K562 (cell line): ENCODE measurements around the gene EFNB3. TPM values are rescaled to one million over a fixed set of nuclear protein-coding genes. Genes with fewer than 3 reads are reported as not detected.
A peak's percentile ranks its signal among the peaks of the same experiment; 100 is the strongest.

Source experiments
- BRF1 ChIP-seq: IDR thresholded peaks from 3 replicates; pipeline ENCODE4 v1.6.1; 2011; ENCODE audit warnings: borderline replicate concordance, mild to moderate bottlenecking; ENCODE audit not compliant: insufficient read length; ENCODE audit errors: extremely low read depth
- CC2D1A ChIP-seq: fragments of 450-650 bp; IDR thresholded peaks from 2 replicates; pipeline ENCODE4 v1.6.1; 2017; ENCODE audit warnings: mild to moderate bottlenecking
- ERF ChIP-seq: fragments of 450-650 bp; formaldehyde crosslinking; IDR thresholded peaks from 2 replicates; pipeline ENCODE4 v1.4.0; 2020; ENCODE audit warnings: mild to moderate bottlenecking, mixed read lengths
- FOXA1 ChIP-seq: fragments of 450-650 bp; IDR thresholded peaks from 2 replicates; pipeline ENCODE4 v1.6.1; 2016; ENCODE audit warnings: mild to moderate bottlenecking, borderline replicate concordance
- FOXP1 ChIP-seq: sonication (generic); formaldehyde crosslinking; IDR thresholded peaks from 2 replicates; pipeline ENCODE4 v1.8.0; 2022; ENCODE audit warnings: mild to moderate bottlenecking, missing genetic modification reagents
- HMGN3 ChIP-seq: IDR thresholded peaks from 2 replicates; pipeline ENCODE4 v1.6.1; 2011; ENCODE audit warnings: borderline replicate concordance, low read depth, mild to moderate bottlenecking, mixed read lengths, low read length; ENCODE audit not compliant: insufficient read length; ENCODE audit errors: extremely low read depth
- HNRNPLL ChIP-seq: fragments of 200-400 bp; formaldehyde crosslinking; IDR thresholded peaks from 2 replicates; pipeline ENCODE4 v1.6.1; 2017; ENCODE audit warnings: low read length, low read depth, mild to moderate bottlenecking; ENCODE audit not compliant: poor library complexity, severe bottlenecking
- KLF13 ChIP-seq: fragments of 450-650 bp; IDR thresholded peaks from 2 replicates; pipeline ENCODE4 v1.6.1; 2016; ENCODE audit warnings: missing genetic modification characterization, low read depth, mild to moderate bottlenecking, missing compliant biosample characterization, moderate library complexity, borderline replicate concordance
- MAX ChIP-seq: sonication (generic); formaldehyde crosslinking; IDR thresholded peaks from 2 replicates; pipeline ENCODE4 v1.9.0; 2022; ENCODE audit warnings: mild to moderate bottlenecking, missing genetic modification reagents
- MITF ChIP-seq: IDR thresholded peaks from 2 replicates; pipeline ENCODE4 v1.6.1; 2014; ENCODE audit warnings: antibody characterized with exemption
- NCOA1 ChIP-seq: fragments of 450-650 bp; IDR thresholded peaks from 2 replicates; pipeline ENCODE4 v1.6.1; 2016; ENCODE audit warnings: low read depth
- NR2C2 ChIP-seq, 2 experiments: fragments of 200-800 bp in 1 of 2; sonication (Bioruptor generic) in 1 of 2; sonication (generic) in 1 of 2; formaldehyde crosslinking in 1 of 2; IDR thresholded peaks; 2 replicates each; pipeline versions ENCODE4 v1.6.1 to v1.8.0; 2016 to 2022; ENCODE audit warnings: mild to moderate bottlenecking in 1 of 2, missing compliant biosample characterization in 1 of 2, missing genetic modification characterization in 1 of 2, missing genetic modification reagents in 1 of 2
- POLR2G ChIP-seq: fragments of 200-400 bp; formaldehyde crosslinking; IDR thresholded peaks from 2 replicates; pipeline ENCODE4 v1.6.1; 2017; ENCODE audit warnings: low read depth, mild to moderate bottlenecking, antibody characterized with exemption, low read length, moderate library complexity
- RB1 ChIP-seq: fragments of 450-650 bp; IDR thresholded peaks from 2 replicates; pipeline ENCODE4 v1.6.1; 2017; ENCODE audit warnings: low read depth, mild to moderate bottlenecking
- SUPT5H ChIP-seq: fragments of 450-650 bp; IDR thresholded peaks from 2 replicates; pipeline ENCODE4 v1.6.1; 2016
- TEAD4 ChIP-seq, 2 experiments: sonication (generic) in 1 of 2; formaldehyde crosslinking in 1 of 2; IDR thresholded peaks; 2 replicates each; pipeline versions ENCODE4 v1.6.1 to v1.8.0; 2012 to 2022; ENCODE audit warnings: borderline replicate concordance in 1 of 2, inconsistent platforms in 1 of 2, low read length in 1 of 2, mild to moderate bottlenecking in 1 of 2, missing genetic modification reagents in 1 of 2
- UBTF ChIP-seq, 2 experiments: IDR thresholded peaks; 2 replicates each; pipeline ENCODE4 v1.6.1; 2012; ENCODE audit warnings: improper control_type of control experiment in 2 of 2, low read depth in 2 of 2, low read length in 2 of 2, borderline replicate concordance in 1 of 2
- VEZF1 ChIP-seq: fragments of 200-800 bp; sonication (Bioruptor generic); IDR thresholded peaks from 2 replicates; pipeline ENCODE4 v1.6.1; 2017; ENCODE audit warnings: missing genetic modification characterization, missing compliant biosample characterization
- ZBED1 ChIP-seq: IDR thresholded peaks from 2 replicates; pipeline ENCODE4 v1.6.1; 2014
- ZFX ChIP-seq: sonication (generic); formaldehyde crosslinking; IDR thresholded peaks from 2 replicates; pipeline ENCODE4 v1.8.0; 2022; ENCODE audit warnings: mild to moderate bottlenecking, missing genetic modification reagents, moderate library complexity
- ZNF764 ChIP-seq: fragments of 250-450 bp; sonication (Bioruptor Pico); IDR thresholded peaks from 2 replicates; pipeline ENCODE4 v1.4.0; 2020; ENCODE audit warnings: low read depth, mild to moderate bottlenecking, moderate library complexity
- polyA plus RNA-seq, 8 experiments: library from polyadenylated mRNA; depleted of rRNA in 4 of 8; stranded (reverse) in 5 of 8; unstranded in 3 of 8; fragments of >200 nt; fragmentation: Nextera tagmentation in 2 of 8; fragmentation: Illumina TruSeq in 1 of 8; extraction: Ambion mirVana in 2 of 8; extraction: Trizol in 1 of 8; gene quantifications; 2 replicates each; pipeline versions ENCODE4 v1.2.1 to v1.2.3, GENCODE V29; 2011 to 2014; ENCODE audit warnings: inconsistent platforms in 1 of 8, missing spikeins in 1 of 8
- total RNA-seq, 7 experiments: library from RNA; depleted of rRNA in 6 of 7; stranded (reverse); fragments of >200 nt in 6 of 7; fragmentation: Illumina TruSeq in 2 of 7; extraction: Trizol in 2 of 7; gene quantifications; 2 replicates each; pipeline versions ENCODE4 v1.2.1 to v1.2.3, GENCODE V29; 2011 to 2021; ENCODE audit warnings: low replicate concordance in 1 of 7

The EFNB3 gene
- total and polyA plus RNA-seq, 9 of the 15 experiments (the other 6 are each of a cell fraction or from before 2014, with no cell fraction given): not detected

- TF ChIP-seq FOXP1: peak; percentile 95
- TF ChIP-seq NR2C2 (CRISPR knock-in tag; IDR thresholded peaks at IDR 0.05): 0 out of 2 replicates have a peak, but pooled peaks have one; percentile 43
- TF ChIP-seq NR2C2 (tag; IDR thresholded peaks at IDR 0.05): peak; percentile 44; the same call in 1 of the 2 replicates
- no peak for TF ChIP-seq ZBED1
- TF ChIP-seq RB1: 0 out of 2 replicates have a peak, but pooled peaks have one; percentile 34
- TF ChIP-seq KLF13 (tag): peak; percentile 65; the same call in 1 of the 2 replicates
- TF ChIP-seq TEAD4 (IDR thresholded peaks at IDR 0.05; ENCODE audit: low read length): no peak
- 0 out of 2 replicates have a peak, but pooled peaks have one; percentile 29 for TF ChIP-seq TEAD4 (CRISPR knock-in tag; IDR thresholded peaks at IDR 0.05; ENCODE audit: borderline replicate concordance)
- TF ChIP-seq HMGN3: peak; percentile 63
- peak; percentile 71 for TF ChIP-seq ZFX (CRISPR knock-in tag)
- TF ChIP-seq CC2D1A: peak; percentile 100
- no peak for TF ChIP-seq MITF
- TF ChIP-seq MAX: peak; percentile 51; the same call in 1 of the 2 replicates
- TF ChIP-seq UBTF (IDR thresholded peaks at IDR 0.05; ENCODE audit: borderline replicate concordance in 1 of 2, low read depth in 2 of 2, low read length in 2 of 2): peak in 1 of 2 experiments; percentile 81; a peak in 1 of 4 replicates
- TF ChIP-seq VEZF1 (CRISPR knock-in tag): peak; percentile 28; the same call in 1 of the 2 replicates
- no peak for TF ChIP-seq BRF1
- TF ChIP-seq SUPT5H: peak; percentile 78
- TF ChIP-seq ZNF764: no peak
- TF ChIP-seq FOXA1: no peak
- peak; percentile 18 for TF ChIP-seq HNRNPLL
- TF ChIP-seq NCOA1: peak; percentile 60; the same call in 1 of the 2 replicates
- TF ChIP-seq ERF (CRISPR knock-in tag): 0 out of 2 replicates have a peak, but pooled peaks have one; percentile 58
- peak; percentile 61 for TF ChIP-seq POLR2G
Measured at GRCh38 chr17:7685533-7686221, 19.3 kb upstream of the EFNB3 start (continued).
